Caki2 (cell line): Measurements from ENCODE around the gene PRDM15. TPM values are rescaled to one million over a fixed set of nuclear protein-coding genes. Genes with fewer than 3 reads are reported as not detected.

Source experiments
- DNase-seq: peaks from one replicate; pipeline ENCODE4 v3.0.0-alpha.2; 2015; ENCODE audit warnings: low read depth
- in situ Hi-C: cut with HindIII; loops from 2 replicates; pipeline ENCODE4 v1.10.0; 2016; ENCODE audit warnings: low sequenced_read_pairs, low pct_unique_long_range_greater_than_20kb, mixed read lengths
- total RNA-seq: library from RNA; depleted of rRNA; stranded (reverse); fragments of >200 nt; shearing (Covaris generic); gene quantifications from 2 replicates; pipeline ENCODE4 v1.2.3, GENCODE V29; 2014; ENCODE audit warnings: low replicate concordance

The PRDM15 gene
- total RNA-seq, 1 experiment from 2014 or later, result 3.1 TPM

GRCh38 chr21:41871293-41872030, 7.7 kb downstream of the PRDM15 start:
- in situ Hi-C loops, result no loop called here

DNA sequence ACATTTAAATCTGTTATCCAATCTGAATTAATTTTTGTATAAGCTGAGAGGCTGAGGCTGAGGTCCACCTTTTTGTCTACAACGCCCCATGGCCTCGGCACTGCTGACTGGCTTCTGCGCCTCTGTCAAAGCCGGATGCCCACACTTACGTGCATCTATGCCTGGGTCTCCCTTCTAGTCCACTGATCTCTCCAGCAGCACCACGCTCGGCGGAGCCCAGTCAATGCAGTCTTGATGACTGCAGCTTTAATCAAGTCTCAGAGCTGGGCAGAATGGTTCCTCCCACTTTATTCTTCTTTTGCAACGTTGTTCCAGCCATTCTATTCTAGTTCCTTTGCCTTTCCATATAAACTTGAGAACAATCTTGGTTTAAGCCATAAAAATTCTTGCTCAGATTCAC, 9.4 kb downstream of the PRDM15 start:
- in situ Hi-C loops, result no loop called here

More at GRCh38 chr21:41871293-41872030, 7.7 kb downstream of the PRDM15 start:
- DNase-seq, result no peak

DNA sequence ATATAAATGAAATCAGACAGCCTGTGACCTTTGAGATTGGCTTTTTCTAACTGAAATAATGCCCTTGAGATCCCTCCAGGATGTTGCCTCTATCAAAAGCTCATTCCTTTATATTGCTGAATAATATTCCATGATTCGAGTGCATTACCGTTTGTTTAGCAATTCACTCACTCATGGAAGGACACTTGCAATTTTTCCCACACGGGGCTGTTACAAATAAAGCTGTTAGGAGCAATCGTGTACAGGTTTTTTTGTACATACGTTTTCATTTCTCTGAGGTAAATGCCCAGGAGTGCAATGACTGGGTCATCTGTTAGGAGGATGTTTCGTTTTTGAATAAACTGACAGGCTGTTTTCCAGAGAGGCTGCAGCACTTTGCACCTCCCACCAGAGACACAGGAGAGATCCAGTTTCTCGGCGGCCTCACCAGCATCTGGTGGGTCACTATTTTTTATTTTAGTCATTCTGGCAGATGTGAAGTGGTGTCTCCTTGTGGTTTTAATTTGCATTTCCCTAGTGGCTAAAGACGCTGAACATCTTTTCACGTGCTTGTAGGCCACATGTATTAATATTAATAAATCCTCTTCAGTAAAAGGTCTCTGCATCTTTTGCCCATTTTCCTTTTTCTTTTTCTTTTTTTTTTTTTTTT, 11.0 kb downstream of the PRDM15 start:
- in situ Hi-C loops, result no loop called here
- no peak for DNase-seq

More for the DNA sequence above, 9.4 kb downstream of the PRDM15 start:
- DNase-seq, result no peak

DNA sequence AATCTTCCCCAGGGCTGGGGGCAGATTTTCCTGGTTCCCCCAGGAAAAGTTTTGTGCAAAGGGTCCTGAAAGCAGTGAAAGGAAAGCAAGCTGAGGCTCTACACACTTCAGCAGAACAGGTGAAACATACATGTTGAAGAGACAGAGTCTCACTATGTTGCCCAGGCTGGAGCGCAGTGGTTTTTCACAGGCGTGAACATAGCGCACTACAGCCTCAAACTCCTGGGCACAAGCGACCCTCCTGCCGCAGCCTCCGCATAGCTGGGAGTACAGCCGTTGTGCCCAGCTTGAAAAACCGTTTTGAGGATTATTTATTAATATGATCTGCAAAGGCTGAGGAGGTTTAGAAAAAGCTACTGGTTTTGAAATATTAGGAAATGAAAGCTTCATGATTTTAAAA, 11.8 kb downstream of the PRDM15 start:
- DNase-seq, result no peak
- in situ Hi-C loops, result no loop called here

DNA sequence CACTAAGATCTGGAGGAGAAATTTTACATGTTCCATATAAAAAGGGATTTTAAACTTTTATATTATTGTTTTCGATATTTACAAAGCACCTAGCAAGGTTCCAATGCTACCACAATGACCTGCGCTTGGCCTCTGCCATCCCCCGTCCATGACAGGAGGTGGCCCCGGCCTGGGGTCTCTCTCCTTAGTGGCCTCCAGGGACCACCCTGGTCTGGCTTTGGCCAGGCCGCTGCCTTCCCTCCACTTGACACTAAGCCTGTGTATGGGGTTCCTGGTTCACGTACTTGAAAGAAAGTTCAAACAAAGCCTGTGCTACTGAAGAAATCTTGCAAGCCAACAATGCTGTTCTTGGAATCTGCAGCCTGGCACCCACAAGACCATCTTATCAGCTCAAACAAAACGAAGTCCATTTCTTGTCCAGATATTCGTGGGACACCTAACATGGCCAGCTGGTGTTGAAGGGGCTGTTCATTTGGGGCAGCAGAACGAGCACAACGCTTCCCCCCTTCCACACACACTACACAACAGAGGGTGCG, 12.8 kb downstream of the PRDM15 start:
- in situ Hi-C loops, result no loop called here
- DNase-seq, result no peak

GRCh38 chr21:41865002-41865777, 14.0 kb downstream of the PRDM15 start:
- in situ Hi-C loops, result no loop called here
- no peak for DNase-seq

DNA sequence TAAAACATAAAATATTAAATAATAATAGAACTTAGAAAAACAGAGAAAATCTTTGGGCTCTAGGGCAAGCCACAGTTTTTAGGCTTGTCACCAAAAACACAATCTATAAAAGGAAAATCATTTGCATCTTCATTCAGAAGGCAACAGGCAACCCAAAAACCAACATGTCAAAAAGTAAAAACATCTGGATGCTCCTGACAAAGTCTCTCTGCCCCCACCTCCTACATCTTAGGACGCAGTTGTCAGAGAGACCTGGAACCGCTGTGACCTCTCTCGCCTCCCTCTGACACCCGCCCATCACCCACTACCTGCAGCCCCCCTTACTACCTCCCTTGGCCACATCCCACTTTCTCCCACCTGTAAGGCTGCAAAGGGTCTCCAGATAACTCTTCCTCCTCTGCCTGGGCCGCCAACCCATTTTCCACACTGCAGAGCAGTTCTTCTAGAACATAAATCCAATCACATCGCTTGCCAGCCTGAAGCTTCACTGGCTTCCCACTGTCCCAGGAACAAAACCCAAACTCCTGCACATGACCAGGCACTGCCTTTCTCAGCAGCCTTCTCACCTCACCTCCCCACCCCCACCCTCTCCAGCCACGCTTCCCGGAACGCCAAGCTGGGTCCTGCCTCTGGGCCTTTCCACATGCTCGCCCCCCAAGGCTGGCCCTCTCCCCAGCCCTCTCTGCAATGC, 14.7 kb downstream of the PRDM15 start:
- DNase-seq, result no peak
- in situ Hi-C loops, result no loop called here

GRCh38 chr21:41863439-41863740, 15.8 kb downstream of the PRDM15 start:
- no peak for DNase-seq
- in situ Hi-C loops, result no loop called here

DNA sequence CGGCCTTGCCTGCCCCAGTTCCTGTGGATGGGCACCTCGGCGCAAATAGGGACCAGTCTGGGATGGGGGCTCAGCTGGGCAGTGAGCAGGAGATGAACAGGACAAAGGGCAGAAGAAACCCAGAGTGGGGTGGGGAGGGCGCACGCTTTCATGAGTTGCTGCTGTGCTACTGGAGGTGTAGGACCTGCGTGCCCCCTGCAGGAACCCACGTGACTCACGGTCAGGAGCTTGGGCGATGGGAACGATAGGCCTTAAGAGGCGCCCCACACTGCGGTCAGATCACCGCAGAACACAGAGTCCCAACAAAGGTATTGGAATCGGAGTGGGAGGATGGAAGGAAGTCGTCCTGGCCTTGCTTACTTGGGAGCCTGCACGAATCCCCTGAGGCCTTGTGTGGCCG, 17.2 kb downstream of the PRDM15 start:
- in situ Hi-C loops, result no loop called here
- no peak for DNase-seq

DNA sequence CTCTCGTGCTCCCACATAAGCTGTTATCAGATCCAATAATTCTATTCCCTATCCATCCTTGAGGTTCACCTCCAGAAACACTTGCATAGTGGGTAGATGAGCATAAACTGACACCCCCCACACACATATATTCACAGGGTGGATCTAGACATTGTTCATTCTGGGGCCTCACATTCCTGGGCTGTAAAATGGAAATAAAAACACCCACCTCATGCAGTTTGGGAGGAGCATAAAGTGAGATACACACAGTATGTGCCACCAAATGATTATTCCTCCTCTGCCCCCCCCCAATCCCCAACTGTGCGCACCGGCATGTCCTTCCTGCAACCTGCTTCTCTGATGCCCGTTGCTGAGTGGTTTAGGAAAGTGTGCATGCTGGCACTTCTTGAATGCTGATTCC, 17.9 kb downstream of the PRDM15 start:
- DNase-seq, result no peak
- in situ Hi-C loops, result no loop called here

GRCh38 chr21:41859297-41859980, 19.7 kb downstream of the PRDM15 start:
- in situ Hi-C loops, result no loop called here
- DNase-seq, result no peak

- DNase-seq, result no peak
- in situ Hi-C loops, result no loop called here
Measured at GRCh38 chr21:41858466-41859296, 20.5 kb downstream of the PRDM15 start.

- in situ Hi-C loops, result no loop called here
- DNase-seq, result no peak
Measured at GRCh38 chr21:41857771-41858300, 21.3 kb downstream of the PRDM15 start.

- no peak for DNase-seq
- in situ Hi-C loops, result no loop called here
Measured at GRCh38 chr21:41856572-41856971, 22.6 kb downstream of the PRDM15 start.

DNA sequence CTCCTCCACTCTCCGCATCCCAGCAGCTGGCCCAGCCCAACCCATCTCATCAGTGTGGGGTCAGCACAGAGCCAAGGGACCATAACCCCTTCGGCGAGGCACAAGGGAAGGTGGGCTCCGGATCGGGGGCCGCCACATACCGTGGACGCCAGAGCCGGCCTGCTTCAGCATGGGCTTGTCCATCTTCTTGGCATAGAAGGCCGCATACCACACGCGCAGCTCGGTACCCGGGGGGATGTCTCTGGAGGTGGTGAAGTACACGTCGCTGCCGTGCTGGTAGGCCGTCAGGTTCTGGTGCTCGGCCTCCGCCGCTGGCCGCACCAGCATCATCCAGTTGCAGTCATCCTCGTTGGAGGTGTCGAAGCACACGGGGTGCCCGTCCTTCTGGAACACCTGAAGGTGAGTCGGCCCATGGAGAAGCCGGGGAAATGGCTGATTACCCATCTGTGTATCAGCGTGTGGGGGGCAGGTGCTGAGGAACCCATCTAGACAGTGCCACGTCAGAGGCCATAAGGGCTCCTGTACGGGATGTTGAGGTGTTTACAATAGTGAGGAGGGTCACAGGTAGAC, 24.6 kb downstream of the PRDM15 start:
- DNase-seq, result no peak
- in situ Hi-C loops, result no loop called here

GRCh38 chr21:41852929-41853320, 26.2 kb downstream of the PRDM15 start:
- in situ Hi-C loops, result no loop called here
- DNase-seq, result no peak
